ENCODE measurements around the gene AHCYL2. TPM values are rescaled to one million over a fixed set of nuclear protein-coding genes. Genes with fewer than 3 reads are reported as not detected.

Gene AHCYL2
- total RNA-seq, 4 donors from 2014 or later, result 83.2 to 149 (median 101) TPM

DNA sequence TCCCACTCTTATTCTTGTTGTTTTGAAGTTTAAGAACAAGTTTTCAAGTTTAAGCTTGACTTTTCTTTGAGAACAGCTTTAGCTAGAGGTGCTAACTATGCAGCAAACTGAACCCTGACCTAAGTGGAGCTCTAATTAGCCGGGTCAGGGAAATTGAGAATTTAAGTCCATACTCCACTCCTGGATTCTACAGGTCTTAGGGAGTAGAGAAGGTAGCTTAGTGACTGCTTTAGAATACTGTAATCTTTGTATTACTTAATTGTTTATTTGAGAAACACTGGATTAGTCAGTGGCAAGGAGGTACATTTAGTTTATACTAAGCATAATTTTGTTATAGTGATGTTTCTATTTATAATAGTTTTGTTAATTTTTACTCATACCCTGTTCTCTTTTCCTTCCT is 134.8 kb downstream of the AHCYL2 start:
- TF ChIP-seq, protein P1, sequence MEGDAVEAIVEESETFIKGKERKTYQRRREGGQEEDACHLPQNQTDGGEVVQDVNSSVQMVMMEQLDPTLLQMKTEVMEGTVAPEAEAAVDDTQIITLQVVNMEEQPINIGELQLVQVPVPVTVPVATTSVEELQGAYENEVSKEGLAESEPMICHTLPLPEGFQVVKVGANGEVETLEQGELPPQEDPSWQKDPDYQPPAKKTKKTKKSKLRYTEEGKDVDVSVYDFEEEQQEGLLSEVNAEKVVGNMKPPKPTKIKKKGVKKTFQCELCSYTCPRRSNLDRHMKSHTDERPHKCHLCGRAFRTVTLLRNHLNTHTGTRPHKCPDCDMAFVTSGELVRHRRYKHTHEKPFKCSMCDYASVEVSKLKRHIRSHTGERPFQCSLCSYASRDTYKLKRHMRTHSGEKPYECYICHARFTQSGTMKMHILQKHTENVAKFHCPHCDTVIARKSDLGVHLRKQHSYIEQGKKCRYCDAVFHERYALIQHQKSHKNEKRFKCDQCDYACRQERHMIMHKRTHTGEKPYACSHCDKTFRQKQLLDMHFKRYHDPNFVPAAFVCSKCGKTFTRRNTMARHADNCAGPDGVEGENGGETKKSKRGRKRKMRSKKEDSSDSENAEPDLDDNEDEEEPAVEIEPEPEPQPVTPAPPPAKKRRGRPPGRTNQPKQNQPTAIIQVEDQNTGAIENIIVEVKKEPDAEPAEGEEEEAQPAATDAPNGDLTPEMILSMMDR (IDR thresholded peaks at IDR 0.05), result no peak
- TF ChIP-seq POLR2A (IDR thresholded peaks at IDR 0.05), result no peak
- intact Hi-C loops (cut with DNase I), result loop anchor here (10.0 kb wide), 1 partner anchor 105 kb away; no protein-coding TSS in a partner anchor

DNA sequence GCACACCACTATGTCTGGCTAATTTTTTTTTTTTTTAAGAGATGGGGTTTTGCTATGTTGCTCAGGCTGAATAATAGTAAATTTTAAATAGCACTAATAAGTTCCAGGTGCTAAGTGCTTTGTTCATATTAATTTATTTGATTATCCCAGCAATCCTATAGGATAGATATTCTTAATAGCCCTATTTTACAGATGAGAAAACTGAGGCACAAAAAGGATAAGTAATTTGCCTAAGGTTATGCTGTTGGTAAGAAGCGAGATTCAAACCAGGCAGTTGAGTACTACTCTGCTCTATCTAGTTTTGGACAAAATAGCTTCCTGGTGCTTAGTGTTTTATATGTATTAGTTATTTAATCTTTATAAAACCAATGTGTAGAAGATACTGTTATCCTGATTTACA is 136.9 kb downstream of the AHCYL2 start:
- Histone ChIP-seq H3K4me1 (no peaks in the 10 kb centered on the region), H3K27ac (no peak overlapping the region), H3K9me3 (no peaks in the 10 kb centered on the region), H3K27me3 (no peaks in the 10 kb centered on the region), H3K36me3 (no peaks in the 10 kb centered on the region), H3K4me3 (replicated peaks in 1 of 3) (no peak overlapping the region)
- DNase-seq, result no peak
- intact Hi-C loops (cut with DNase I), result no loop called here
- 96 to 97% methylated on average over 1 of the region's 1 CpG for WGBS, 2 donors
- TF ChIP-seq POLR2A (IDR thresholded peaks at IDR 0.05), result no peak
- TF ChIP-seq, protein P1 (IDR thresholded peaks at IDR 0.05), result no peak

More for the DNA sequence above, 134.8 kb downstream of the AHCYL2 start:
- H3K4me3 ChIP-seq (replicated peaks in 1 of 3), result no peak overlapping the region
- no peaks in the 10 kb centered on the region for H3K27me3 ChIP-seq
- no peak for DNase-seq
- H3K9me3 ChIP-seq, result no peaks in the 10 kb centered on the region
- no peaks in the 10 kb centered on the region for H3K36me3 ChIP-seq
- no peaks in the 10 kb centered on the region for H3K4me1 ChIP-seq
- H3K27ac ChIP-seq, result no peak overlapping the region
- WGBS, 2 donors, result 96 to 97% methylated on average over 1 of the region's 1 CpG

DNA sequence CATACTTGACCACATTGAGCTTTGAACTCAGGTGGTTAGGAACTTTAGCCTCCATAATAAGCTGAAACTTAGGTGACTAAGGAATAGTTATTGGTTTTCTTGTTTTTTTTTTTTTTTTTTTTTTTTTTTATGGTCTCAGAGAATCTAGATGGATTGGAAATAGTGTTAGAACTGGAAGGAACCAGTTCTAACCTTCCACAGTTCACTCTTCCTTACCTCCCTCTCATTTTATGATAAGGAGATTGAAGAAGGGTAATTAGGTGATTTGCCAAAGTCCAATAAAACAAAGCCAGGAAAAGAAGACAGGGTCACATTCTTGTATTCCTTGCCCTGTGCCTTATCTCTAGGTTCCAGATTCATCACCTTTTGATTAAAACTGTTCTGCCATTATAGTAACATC is 137.7 kb downstream of the AHCYL2 start:
- Histone ChIP-seq H3K4me1 (peaks cover 0 to 3% of the 10 kb centered on the region in 2 donors), H3K27ac (no peak overlapping the region), H3K9me3 (no peaks in the 10 kb centered on the region), H3K36me3 (no peaks in the 10 kb centered on the region), H3K27me3 (no peaks in the 10 kb centered on the region), H3K4me3 (replicated peaks in 1 of 3) (no peak overlapping the region)
- DNase-seq, result no peak
- TF ChIP-seq, protein P1 (IDR thresholded peaks at IDR 0.05), result no peak
- TF ChIP-seq POLR2A (IDR thresholded peaks at IDR 0.05), result no peak
- intact Hi-C loops (cut with DNase I), result no loop called here

DNA sequence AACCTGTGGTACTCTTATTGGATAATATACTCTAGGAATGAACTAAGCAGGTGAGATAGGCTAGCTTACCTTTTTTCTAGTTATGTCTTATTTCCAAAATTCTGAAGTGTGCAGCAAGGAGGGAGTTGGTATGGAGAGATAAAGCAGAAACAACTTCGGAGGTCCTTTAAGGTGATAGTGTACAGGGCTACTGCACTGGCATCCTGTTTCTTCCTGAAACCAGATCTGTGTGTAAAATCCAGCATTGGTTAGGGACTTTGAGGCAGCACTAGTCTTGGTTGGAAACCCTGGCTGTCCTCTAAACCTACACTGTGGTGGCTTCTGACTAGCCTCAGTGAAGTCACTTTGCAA is 142.5 kb downstream of the AHCYL2 start:
- H3K4me1 ChIP-seq, result peaks cover 19 to 21% of the 10 kb centered on the region in 2 donors
- no peak for DNase-seq
- H3K27ac ChIP-seq, result peak overlapping the region; percentile 16 to 62 (median 60)
- intact Hi-C loops (cut with DNase I), result no loop called here
- H3K27me3 ChIP-seq, result no peaks in the 10 kb centered on the region
- H3K36me3 ChIP-seq, result no peaks in the 10 kb centered on the region
- H3K9me3 ChIP-seq, result no peaks in the 10 kb centered on the region
- TF ChIP-seq POLR2A (IDR thresholded peaks at IDR 0.05), result no peak
- TF ChIP-seq, protein P1 (IDR thresholded peaks at IDR 0.05), result no peak
- H3K4me3 ChIP-seq (replicated peaks in 1 of 3), result no peak overlapping the region
- 71 to 77% methylated on average over 1 of the region's 1 CpG for WGBS, 2 donors

DNA sequence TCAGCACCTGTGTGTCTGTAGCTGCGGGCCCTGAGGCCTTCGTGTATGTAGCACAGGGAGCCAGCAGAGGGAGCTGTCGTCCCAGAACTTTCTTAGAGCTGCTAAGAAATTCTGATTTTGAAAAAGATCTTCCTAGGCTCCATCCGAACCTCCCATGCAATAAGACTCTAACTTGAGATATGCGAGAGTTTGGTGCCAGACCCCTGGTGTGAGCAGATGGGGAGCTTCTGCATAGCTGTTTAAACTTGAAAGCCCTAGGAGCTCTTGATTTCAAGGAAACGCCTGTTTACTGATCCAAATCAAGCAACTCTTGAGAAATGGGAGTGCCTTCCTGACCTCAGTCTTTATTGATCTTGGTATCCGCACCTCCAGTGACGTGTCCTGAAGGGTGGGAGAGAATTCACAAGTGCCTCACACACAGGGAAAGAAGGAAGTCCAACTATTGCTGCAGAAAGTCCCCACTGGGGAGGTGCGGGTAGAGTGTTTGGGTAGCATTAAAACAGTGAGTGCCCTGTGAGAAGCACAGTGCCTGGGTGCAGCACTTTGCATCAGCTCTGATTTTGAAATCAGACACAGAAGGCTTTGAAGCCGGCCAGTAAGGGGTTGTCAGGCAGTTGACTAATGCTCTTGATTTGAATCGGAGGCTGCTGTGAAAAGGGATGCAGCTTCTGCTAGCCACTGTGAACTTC is 143.0 kb downstream of the AHCYL2 start:
- H3K27ac ChIP-seq, result peak overlapping the region; percentile 23 to 62 (median 60)
- TF ChIP-seq POLR2A (IDR thresholded peaks at IDR 0.05), result peak in 1 of 2 donors; percentile 32
- TF ChIP-seq, protein P1 (IDR thresholded peaks at IDR 0.05), result peak; percentile 64 to 93 (median 79)
- WGBS, 2 donors, result 5 to 8% methylated on average over 11 of the region's 11 CpGs
- H3K27me3 ChIP-seq, result no peaks in the 10 kb centered on the region
- H3K9me3 ChIP-seq, result no peaks in the 10 kb centered on the region
- H3K4me1 ChIP-seq, result peaks cover 19 to 21% of the 10 kb centered on the region in 2 donors
- H3K36me3 ChIP-seq, result no peaks in the 10 kb centered on the region
- intact Hi-C loops (cut with DNase I), result no loop called here
- DNase-seq, result peak; percentile 78 to 86
- no peak overlapping the region for H3K4me3 ChIP-seq (replicated peaks in 1 of 3)
